ENCODE data around the gene POLR1E.
"Not testable (repeated sequence)": the region's sequence is repeated elsewhere in the genome, so short reads cannot be mapped to it uniquely, and the experiment has no call there.

Gene POLR1E

GRCh38 chr9:37501957-37502596 is 16.3 kb downstream of the POLR1E start:
- DNase-seq, result no peak

DNA sequence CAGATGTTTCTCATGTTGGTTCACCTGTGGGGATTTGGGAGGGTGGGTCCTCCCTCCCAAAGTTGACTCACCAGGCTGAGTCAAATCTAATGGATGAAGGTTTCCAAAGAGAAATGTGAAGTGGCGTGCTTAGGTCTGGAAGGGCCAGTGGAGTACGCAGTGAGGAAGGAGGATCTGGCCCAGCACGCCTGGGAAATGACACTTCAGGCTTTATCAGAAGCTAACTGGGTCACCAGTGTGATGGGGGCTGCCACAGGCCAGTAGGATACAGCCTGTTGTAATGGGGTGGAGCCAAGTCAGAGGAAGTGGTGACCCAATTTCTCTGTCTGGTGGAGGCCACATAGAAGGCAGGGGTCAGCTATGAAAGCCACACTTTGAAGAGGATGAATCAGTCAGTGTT is 18.0 kb downstream of the POLR1E start:
- peak in 1 of 51 donors; percentile 8 for DNase-seq

DNA sequence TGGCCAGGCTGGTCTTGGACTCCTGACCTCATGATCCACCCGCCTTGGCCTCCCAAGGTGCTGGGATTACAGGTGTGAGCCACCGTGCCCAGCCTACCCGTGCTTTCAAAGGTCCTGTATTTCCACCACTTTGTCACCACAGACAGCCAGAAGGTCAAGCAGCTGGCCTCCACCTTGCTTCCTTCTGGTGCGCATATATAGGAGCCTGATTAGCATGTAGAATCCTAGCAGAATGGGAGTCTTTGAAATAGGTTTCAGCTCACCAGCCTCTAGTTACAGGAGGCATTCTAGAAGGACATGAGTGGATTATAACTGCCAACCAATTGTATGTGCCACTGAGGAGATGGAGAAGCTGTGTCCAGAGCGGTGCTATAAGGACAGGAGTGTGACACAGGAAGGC is 18.9 kb downstream of the POLR1E start:
- no peak for DNase-seq

- DNase-seq, result no peak
Measured at GRCh38 chr9:37507566-37508134, 21.9 kb downstream of the POLR1E start.

DNA sequence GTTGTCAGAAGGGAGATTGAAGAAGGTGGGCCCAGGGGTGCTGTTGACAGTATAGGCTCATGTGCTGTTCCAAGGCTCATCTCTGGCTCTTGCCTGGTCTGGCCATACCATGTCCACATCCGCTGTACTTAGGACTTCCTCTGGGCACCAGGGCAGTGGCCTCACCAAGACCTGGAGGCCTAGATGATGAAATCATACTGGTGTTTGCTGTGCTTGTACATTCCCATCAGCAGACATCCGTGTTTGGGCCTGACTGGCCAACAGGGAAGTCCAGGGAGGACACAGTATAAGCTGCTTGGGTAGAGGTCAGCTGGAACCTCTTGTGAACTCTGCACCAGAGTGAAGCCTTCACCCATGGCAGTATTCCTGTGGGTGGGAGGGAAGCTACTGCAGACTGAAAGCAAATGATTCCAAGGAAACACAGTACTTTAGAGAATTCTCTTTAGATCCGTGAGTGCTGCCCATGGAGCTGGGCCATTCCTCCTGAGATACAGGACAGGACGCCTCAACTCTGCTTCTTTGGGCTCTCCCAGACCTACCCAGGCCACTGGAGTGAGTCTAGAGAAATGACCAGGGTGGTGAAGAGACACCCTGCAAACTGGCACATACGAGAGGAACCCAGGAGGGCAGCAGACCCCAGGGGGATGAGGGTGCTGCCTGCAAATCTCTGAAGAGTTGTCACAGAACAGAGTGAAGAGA is 22.5 kb downstream of the POLR1E start:
- no peak for DNase-seq

- DNase-seq, result peak in 1 of 51 donors; percentile 4
Measured at GRCh38 chr9:37508834-37509206, 23.1 kb downstream of the POLR1E start.

- no peak for DNase-seq
Measured at GRCh38 chr9:37509536-37509935, 23.8 kb downstream of the POLR1E start.

DNA sequence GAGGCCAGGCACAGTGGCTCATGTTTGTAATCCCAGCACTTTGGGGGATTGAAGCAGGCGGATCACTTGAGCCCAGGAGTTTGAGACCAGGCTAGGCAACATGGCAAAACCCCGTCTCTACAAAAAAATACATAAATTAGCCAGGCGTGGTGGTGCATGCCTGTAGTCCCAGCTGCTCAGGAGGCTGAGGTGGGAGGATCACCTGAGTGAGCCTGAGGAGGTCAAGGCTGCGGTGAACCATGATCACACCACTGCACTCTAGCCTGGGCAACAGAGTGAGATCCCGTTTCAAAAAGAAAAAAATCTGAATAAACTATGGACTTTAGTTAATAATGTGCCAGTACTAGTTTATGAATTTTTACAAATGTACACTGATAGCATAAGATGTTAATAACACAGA is 24.3 kb downstream of the POLR1E start:
- not testable (repeated sequence) for DNase-seq

DNA sequence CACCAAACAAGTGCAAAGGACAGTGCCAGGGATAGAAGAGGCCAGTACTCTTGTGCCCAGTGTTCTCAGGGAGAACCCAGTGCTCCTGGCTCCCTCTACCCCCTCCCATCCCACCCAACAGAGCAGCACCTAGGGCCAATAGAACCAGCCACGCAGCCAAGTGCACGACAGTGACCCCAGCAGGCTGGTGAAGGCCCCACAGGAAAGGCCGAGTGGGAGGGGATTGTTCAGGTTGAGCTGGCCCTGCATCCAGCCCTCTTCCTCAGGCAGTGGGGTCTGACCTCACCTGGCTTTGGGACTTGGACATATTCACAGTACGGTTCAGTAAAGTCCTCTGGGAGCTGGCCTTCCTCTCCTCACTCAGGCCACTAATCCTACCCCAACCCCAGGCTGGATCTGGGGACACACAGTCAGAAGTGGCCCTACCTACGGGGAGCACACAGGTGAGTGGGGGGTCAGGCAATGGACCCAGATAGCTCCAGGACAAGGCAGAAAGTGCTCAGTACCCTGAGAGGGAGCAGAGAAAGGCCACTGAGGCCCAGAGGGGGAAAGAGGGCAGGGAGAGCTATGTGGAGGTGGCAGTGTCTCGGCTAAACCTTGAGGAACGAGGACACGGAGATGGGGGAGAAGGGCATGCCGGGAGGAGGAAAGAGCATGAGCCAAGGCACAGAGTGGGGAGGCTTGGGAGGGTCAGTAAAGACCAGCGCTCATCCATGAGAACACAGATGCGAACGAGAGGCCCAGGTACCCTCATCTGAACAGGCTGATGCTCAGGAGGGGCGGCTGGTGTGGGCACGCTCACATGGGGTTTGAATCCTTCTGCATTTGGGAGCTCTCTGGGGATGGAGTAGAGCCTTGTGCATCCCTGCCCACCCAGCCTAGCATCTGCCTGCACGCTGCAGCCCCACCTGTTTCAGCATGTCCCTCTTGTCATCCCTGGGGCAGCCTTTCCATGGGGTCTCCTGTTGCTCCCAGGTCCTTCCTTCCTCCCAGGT is 25.6 kb downstream of the POLR1E start:
- DNase-seq, result no peak

GRCh38 chr9:37512437-37512836 is 26.7 kb downstream of the POLR1E start:
- peak in 1 of 51 donors; percentile 4 for DNase-seq

- not testable (repeated sequence) for DNase-seq
Measured at GRCh38 chr9:37514415-37514814, 28.7 kb downstream of the POLR1E start.

GRCh38 chr9:37514999-37515398 is 29.3 kb downstream of the POLR1E start:
- DNase-seq, result no peak

DNA sequence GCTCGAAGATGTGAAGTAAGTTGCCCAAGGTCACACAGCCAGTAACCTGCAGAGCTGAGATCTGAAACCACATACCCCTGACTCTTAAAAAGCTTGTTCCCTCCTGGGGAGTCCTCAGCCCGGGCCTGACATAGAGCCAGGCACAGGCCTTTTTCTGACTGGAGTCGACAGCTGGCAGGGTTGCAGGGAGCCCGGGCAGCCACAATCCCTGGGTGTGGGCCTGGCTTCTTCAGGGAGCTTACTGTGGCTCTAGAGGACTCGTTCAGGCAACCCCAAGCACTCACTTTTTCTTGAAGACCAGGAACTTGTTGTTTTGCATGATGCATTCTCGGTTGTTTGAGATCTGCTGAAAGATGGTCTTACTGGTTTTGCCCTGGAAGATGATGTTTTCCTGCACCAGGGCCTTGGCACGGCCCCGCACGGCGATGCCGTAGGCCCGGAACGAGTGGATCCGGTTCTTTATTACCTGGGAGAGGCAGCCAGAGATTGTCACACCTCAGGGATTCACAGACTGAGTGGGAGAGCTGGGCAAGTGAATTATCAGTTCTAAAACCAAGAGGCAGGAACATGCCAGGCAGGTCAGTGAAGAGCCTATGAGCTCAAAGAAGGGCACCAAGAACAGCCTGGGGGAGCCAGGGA is 30.0 kb downstream of the POLR1E start:
- DNase-seq, result no peak

DNA sequence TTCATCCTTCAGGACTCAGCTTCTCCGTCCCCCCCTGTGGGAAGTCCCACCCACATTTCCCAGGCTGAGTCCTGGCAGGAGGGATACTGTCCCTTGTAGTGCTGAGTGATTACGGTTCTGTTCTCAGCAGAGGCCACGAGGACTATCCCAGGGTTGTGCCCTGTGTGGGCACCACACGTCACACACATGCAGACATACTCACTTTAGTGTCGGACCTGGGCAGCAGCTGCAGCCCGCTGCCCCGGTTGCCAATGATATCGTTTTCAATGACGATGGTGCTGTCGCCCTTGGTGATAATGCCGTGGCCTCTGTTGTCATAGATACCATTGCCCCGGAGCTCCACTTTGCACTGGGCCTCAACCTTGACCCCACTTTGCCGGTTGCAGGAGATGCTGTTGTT is 32.2 kb downstream of the POLR1E start:
- DNase-seq, result no peak

GRCh38 chr9:37520641-37521040 is 34.9 kb downstream of the POLR1E start:
- DNase-seq, result no peak

- DNase-seq, result no peak
Measured at GRCh38 chr9:37521111-37521510, 35.4 kb downstream of the POLR1E start.

GRCh38 chr9:37522971-37523370 is 37.2 kb downstream of the POLR1E start:
- DNase-seq, result no peak

- no peak for DNase-seq
Measured at GRCh38 chr9:37523916-37524315, 38.2 kb downstream of the POLR1E start.

- peak in 1 of 51 donors; percentile 31 for DNase-seq
Measured at GRCh38 chr9:37528652-37529471, 43.1 kb downstream of the POLR1E start.

DNA sequence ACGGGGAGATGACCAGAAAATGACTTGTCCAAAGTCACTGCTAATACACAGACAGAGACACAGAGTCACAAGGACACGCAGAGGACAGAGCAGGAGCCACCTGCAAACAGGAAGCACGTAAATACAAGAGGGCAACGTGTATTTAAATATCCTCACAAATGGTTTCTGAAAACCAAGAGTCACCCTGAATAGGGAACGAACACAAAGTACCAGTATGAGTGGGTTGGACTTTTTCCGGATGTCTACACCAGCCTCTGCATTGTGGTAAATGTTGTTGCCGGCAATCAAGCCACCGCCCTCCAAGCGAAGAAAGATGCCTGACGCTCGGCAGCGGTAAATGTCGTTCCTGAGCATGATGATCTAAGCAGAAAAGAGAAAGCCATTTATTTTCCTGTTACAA is 46.0 kb downstream of the POLR1E start:
- no peak for DNase-seq

Data from hypothalamus (tissue), 51 donors.